ENCODE measurements around the gene TRMT6.

The TRMT6 gene, protein sequence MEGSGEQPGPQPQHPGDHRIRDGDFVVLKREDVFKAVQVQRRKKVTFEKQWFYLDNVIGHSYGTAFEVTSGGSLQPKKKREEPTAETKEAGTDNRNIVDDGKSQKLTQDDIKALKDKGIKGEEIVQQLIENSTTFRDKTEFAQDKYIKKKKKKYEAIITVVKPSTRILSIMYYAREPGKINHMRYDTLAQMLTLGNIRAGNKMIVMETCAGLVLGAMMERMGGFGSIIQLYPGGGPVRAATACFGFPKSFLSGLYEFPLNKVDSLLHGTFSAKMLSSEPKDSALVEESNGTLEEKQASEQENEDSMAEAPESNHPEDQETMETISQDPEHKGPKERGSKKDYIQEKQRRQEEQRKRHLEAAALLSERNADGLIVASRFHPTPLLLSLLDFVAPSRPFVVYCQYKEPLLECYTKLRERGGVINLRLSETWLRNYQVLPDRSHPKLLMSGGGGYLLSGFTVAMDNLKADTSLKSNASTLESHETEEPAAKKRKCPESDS

DNA sequence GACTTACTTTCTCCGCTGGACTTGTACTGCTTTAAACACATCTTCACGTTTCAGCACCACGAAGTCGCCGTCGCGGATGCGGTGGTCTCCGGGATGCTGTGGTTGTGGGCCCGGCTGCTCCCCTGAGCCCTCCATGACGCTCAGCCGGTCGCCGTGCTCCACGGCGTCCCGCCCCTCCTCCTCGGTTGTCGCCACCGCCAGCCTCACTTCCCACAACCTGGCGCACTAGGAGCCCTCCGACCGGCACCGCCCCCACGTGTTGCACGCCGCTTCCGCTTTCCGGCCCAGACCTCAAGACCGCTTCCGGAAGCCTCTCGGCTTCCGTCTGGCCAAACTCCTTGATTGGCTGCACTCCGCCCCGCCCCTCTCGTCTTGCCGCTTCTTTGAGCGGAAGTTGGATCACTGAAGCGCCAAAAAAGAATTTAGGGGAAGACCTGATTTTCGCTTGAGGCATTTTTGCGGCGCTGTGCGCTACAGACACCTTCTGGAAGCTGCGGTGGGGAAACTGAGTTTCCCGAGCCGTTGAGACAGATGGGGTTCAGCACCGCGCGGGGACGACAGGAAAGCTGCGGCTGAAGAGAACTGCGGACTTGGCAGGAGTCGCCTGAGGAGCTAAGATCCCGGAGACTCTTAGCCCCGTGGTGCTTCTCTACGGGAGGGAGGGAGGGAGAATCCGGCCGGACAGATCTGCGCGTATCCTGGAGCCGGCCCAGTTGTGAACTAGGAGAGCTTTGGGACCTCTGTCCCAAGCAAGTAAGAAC is at the start of gene TRMT6, which contains the start of gene MCM8:
TSS of gene TRMT6 (minus strand) at position 263 of the 761 bp plus-strand sequence. CDS start at position 135, 128 bp downstream.
TSS of gene MCM8 (plus strand) at position 382 of the 761 bp plus-strand sequence. CDS start 1,364 bp downstream, outside the sequence.
- peak; percentile 97 for DNase-seq (ENCODE audit: low spot score)

DNA sequence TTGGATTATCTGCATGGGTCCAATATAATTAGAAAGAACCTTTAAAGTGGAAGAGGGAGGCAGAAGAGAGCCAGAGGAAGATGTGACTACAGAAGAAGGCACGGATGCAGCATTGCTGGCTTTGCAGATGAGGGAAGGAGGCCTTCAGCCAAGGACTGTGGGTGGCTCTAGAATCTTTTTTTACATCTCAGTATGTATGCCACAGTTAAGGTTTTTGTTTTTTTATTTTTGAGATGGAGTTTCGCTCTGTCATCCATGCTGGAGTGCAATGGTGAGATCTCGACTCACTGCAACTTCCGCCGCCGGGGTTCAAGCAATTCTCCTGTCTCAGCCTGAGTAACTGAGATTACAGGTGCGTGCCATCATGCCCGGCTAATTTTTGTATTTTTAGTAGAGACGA is 49.5 kb upstream of the TRMT6 start:
- DNase-seq (ENCODE audit: low spot score), result no peak

DNA sequence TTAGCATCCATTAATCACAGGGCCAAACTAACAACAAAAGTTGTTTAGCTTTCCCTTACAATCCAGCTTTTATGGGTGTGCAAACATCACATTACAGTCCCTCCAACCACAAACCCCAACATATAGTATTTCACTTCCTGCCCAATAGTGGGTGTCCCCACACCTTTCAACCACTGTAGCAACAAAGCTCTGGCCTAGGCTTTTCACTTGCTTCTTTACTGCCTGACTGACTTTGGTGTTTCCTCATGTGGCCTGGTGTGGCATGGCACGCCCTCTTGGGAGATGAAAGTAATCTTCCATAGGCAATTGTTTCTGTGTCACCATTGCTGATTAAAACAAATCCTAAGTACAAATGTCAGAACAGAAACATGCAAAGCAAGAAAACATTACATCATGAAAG is 46.4 kb upstream of the TRMT6 start:
- no peak for DNase-seq (ENCODE audit: low spot score)

DNA sequence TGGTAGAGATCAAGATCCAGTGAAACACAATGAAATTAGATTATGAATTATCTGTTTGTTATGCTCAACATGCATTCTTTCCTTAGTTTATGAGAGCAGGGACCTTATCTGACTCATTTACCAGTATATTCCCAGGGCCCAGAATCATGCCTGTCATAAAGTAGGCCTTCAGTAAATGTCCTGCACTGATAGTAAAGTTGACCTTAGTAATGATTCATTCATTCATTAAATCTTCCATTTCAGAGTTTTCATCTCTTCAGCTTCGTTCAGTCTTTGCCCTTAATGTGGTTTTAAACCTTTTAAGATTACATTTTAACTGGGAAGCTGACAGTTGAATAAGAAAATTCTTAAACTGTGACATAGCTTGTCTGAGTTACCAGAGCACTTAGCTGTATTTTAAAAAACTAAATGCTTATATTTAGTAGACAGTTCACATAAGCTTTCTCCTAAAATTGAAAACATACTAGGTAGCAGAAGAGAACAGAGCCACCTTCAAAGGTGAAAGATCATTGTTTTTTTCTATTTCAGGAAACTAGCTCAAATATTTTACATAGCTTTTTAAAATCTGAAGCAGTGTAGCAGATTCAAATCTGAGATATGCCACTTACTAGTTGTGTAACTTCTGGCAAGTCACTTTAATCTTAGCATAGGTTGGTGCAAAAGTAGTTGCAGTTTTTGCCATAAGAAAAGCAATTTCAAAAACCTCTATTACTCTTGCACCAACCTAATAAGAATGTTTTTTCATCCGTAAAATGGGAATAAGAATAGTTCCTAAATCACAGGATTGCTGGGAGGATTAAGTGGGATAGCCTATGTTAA is 41.5 kb upstream of the TRMT6 start:
- DNase-seq (ENCODE audit: low spot score), result no peak

DNA sequence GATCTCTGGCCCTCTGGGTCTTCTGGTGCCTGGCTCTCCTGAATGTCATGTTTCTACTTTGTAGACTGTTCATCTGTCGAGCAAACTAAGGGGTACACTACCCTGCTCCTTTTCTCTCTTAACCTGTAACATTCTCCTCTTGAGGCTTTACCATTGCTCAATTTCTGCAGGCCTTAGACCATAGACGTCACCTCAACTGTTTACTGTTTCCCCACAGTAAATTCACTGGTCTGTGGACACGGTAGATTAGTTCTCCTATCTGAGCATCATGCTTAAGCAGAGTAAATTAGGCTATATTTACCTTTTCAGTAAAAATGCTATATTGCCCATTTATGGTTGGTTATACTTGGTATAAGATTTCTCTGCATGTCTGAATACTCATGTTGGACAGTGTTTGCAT is 40.6 kb upstream of the TRMT6 start:
- DNase-seq (ENCODE audit: low spot score), result no peak

DNA sequence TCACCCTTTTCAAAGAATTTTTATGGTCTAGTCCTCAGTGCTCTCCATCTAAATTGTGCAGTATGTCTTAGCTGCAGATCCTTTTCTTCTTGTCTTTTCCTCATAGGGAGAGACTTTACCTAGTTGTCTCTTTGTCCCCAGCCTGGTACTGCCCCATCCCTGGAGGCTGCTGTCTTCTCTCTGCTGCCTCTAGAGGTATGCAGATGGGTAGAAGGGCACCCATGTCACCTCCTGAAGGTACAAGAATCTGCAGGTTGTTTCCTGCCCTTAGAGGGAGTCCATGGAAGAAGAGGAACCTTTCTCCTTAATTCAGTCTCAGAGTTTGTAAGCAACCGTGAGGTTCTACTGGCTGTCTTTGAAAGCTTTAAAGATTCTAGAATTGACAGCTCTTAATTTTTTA is 39.2 kb upstream of the TRMT6 start:
- no peak for DNase-seq (ENCODE audit: low spot score)

DNA sequence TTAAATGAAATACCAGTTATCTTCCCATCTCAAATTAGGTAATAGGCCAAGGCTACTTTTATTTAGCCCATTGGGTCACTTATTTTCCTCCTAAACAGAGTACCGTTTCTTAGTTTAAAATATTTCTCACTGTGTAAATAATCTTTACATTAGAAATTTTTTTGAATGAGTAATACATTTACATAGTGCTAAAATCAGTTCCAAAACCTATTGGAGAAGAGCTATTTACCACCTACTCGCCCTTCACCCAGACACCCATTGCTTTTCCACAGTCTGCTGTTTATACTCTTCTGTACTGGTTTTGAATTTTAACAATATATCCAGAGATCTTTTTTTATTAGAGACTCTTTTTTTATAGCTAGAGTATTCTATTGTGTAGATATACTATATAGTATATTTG is 37.0 kb upstream of the TRMT6 start:
- no peak for DNase-seq (ENCODE audit: low spot score)

DNA sequence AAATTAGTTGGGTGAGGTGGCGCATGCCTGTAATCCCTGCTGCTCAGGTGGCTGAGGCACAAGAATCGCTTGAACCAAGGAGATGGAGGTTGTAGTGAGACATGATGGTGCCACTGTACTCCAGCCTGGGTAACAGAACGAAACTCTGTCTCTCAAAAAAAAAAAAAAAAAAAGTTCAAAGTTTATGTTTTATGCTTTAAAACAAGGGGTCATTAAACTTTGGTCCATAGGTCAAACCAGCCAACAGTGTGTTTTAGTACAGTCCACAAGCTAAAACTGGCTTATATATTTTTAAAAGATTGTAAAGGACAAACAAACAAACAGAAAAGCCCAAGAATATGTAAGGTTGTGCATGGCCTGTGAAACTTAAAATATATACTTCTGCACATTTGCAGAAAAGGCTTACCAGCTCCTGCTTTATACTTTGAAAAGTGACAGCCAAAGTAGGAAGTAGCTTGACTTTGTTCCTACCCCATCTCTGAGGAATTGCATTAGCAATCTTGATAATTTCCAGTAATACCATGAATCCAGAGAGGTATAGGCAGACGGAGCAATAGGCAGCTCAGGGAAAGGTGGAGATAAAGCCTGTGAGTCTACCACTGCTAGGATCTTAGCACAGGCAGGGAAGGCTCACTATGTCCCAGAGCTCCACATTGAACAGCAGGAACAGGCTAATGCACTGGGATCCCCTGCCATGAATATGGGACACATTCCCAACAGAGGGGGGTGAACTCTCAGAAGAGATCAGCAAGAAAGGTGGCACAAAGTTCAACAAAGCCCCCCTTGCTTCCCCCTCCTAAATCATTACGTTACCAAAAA is 30.6 kb upstream of the TRMT6 start:
- DNase-seq (ENCODE audit: low spot score), result no peak

DNA sequence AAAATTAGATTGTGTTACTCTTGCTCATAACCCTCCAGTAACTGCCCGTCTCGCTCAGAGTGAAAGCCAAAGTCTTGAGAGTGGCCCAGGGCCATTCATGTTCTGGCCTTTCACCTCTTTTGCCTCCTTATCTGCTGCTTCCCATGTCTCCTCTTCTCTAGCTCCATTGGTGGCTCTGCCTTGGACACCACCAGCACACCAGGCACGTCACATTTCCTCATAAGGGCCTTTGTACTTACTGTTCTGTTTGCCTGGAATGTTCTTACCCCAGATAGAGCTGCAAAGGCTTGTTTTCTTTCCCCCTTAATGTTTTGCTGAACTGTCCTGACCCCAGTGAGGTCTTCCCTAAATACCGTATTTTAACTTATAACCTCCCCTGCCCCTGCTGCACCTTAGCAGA is 29.5 kb upstream of the TRMT6 start:
- no peak for DNase-seq (ENCODE audit: low spot score)

DNA sequence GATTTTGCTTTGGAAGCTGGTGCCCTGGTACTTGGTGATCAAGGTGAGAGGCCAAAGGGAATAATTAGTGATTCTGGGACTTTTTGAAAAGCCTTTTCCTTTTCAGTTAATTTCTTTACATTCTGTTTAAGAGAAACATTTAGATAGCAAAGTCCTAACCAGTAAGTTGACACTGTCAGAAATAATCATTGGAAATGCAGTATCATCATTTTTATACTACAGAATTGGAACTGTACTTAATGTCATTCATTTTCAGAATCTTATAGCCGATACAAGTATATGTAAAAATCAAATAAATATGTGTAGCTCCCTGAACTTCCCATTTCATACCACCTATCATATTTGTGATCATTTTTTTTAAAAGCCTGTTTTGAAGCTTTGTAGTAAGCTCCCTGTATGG is 27.6 kb upstream of the TRMT6 start:
- DNase-seq (ENCODE audit: low spot score), result no peak

DNA sequence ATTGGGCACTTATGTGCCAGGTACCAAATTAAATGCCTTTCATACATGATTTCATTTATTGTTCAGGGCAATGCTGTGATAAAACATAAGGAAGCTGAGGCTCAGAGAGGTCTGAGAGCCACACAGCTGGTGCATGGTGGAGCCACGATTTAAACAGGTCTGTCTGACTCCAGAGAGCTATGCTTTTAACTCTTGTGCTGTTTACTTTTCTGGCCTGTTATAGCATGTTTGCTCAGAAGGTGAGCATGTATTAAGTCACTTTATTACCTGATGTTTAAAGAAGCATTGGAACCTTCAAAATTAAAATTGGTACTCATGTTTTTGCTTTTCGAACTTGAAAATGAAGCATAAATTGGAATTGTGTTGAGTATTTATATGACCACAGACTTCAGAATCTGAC is 26.9 kb upstream of the TRMT6 start:
- no peak for DNase-seq (ENCODE audit: low spot score)

DNA sequence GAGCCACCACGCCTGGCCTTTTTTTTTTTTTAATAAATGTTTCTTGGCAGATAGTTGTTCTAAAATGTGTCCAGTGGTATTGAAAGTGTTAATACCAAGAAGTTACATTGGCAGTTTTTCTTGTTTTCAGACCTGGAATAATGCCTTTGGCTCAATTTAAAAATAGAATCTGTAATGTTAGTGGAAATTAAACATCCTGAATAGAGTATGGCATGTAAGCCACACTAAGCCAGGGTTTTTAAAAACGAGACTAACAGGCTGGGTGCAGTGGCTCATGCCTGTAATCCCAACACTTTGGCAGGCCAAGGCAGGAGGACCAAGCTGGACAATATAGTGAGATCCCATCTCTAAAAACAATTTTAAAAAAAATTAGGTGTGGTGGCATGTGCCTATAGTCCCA is 25.4 kb upstream of the TRMT6 start:
- DNase-seq (ENCODE audit: low spot score), result no peak

DNA sequence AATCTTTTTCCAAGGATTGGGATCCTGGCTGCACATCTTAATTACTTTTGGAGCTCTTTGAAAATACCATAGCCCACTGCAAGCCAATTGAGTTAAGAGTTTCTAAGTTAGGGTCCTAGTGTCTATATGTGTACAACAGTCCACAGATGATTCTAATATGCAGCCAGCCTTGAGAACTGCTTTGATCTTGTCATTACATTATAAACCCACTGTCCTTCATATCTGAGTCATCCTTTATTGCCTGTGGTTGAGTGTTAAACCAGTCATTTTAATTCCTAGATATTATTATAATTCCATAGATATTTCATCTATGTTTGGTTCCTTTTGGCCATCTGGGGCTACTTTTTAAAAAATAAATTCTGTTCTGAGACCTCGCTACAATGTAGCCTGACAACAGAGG is 24.2 kb upstream of the TRMT6 start:
- DNase-seq (ENCODE audit: low spot score), result no peak

DNA sequence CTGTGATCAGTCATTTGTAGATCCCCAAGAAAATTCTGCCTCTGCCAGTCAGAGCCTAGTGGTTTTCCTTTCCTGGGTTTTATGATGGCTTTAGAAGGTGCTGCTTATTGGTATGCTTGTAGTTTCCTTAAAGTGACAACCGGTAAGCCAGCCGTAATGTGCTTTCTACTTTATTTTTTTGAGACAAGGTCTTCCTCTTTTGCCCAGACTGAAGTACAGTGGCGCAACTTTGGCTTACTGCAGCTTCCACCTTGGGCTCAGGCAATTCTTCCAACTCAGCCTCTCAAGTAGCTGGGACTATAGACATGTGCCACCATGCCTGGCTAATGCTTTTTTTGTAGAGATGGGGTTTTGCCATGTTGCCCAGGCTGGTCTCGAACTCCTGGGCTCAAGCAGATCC is 23.6 kb upstream of the TRMT6 start:
- no peak for DNase-seq (ENCODE audit: low spot score)

DNA sequence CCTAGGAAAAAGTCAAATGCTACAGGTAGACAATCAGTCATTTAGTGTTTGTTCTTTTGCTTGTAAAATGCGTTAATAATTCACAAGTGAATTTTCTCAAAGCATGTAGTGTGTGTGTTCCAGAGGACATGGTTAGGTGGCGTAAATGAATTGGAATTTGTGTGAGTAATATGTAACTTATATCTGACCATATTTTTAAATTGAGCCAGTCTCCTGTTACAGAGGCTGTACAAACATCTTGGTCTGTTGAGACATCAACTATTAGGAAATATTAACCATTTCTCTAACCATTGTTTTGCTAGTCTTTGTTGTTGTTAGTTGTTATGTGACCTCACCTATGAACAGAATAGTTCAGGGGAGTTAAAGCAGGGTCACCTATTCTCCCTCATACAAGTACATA is 22.8 kb upstream of the TRMT6 start:
- DNase-seq (ENCODE audit: low spot score), result no peak

DNA sequence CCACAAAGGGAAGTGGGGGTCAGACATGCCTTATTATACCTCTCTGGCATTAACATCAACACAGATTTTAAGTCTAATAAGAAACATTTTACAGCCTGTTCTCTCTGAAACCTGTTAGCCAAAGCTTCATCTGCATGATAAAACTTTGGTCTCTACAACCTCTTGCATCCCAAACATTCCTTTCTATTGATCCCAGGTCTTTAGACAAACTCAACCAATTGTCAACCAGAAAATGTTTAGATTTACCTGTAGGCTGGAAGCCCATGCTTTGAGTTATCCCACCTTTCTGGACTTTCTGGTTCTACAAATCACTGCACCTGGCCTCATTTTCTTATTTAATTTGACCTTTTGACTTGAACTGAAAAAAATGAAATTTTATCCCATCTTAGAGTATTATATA is 20.9 kb upstream of the TRMT6 start:
- DNase-seq (ENCODE audit: low spot score), result peak; percentile 1

DNA sequence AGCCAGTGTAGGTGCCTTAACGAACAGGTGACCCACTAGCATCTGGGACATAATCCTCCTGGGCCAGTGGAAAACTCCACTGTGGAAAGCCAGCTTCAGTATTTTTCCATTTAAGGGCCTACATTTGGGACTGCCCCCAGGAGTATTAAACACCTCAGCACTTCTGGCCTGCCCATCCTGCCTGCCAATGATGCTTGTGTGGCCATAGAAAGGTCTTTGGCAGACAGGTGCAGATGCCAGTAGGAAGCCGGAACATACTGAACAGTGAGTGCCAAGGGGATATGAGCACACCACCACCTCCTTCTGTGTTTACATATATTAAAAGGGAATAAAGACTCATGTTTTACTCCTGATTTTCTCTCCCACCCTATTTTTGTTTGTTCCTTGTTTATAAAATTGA is 20.0 kb upstream of the TRMT6 start:
- DNase-seq (ENCODE audit: low spot score), result peak; percentile 90

DNA sequence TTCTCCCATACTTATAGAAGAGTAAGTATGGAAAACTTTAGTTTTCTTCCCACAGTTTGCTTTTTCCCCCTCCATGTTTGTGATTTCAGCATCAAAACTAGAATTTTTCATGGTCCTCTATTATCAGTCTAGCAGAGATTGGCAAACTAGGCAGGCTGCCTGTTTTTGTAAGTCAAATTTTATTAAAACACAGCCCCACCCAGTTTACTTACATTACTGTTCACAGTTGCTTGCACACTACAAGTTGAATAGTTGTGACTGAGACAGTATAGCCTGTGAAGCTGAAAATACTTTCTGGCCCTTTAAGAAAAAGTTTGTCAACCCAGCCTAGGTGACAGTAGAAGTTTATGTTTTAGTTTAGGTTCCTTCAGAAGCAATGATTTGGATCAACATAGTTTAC is 19.6 kb upstream of the TRMT6 start:
- DNase-seq (ENCODE audit: low spot score), result no peak

DNA sequence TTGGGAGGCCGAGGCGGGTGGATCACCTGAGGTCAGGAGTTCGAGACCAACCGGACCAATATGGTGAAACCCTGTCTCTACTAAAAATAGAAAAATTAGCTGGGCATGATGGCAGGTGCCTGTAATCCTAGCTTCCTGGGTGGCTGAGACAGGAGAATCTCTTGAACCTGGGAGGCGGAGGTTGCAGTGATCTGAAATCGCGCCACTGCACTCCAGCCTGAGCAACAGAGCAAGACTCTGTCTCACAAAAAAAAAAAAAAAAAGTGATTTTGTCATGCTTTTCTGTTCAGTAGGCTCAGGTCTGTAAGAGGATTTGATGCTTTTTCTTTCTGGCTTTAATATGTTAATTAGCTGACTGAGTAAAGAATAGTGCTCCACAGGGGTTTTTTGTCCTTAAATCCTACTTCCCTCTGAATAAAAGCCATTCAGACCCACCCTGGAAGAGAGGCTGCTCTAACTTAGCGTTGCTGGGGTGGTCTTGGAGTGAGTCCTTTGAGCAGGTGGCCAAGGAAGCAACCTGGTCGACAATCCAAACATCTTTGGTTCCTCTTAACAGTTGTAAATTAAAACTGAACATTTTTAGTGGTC is 19.1 kb upstream of the TRMT6 start:
- DNase-seq (ENCODE audit: low spot score), result no peak

DNA sequence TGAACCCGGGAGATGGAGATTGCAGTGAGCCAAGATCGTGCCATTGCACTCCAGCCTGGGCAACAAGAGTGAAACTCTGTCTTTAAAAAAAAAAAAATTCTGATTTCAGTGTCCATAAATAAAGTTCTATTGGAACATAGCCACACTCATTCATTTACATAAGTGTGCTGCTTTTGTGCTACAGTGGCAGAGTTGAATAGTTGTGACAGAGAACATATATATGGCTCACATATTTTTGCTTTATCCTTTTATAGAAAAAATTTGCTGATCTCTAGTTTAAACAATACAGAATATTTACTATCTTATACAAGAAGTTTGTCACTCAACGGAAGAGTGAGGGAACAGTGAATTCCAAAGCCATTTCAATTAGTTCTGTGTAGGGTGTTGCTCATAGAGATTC is 18.1 kb upstream of the TRMT6 start:
- DNase-seq (ENCODE audit: low spot score), result no peak

DNA sequence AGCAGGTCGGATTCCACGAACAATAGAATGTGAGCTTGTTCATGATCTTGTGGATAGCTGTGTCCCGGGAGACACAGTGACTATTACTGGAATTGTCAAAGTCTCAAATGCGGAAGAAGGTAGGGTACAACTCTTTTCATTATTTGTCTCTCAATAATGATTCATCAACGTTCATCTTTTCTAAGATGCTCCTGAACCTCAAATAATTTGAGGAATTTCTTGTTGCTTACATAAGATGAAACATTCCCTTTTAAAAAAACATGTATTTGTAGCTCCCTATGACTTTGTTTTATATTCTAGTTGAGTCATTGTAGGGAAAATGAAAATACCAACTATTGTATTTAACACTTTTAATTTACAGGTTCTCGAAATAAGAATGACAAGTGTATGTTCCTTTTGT is 17.1 kb upstream of the TRMT6 start:
- no peak for DNase-seq (ENCODE audit: low spot score)
